ENCODE results near the gene ZNF329. TPM values are rescaled to one million over a fixed set of nuclear protein-coding genes. Genes with fewer than 3 reads are reported as not detected.
"Not testable (repeated sequence)": the region's sequence is repeated elsewhere in the genome, so short reads cannot be mapped to it uniquely, and the experiment has no call there.

The ZNF329 gene
- polyA plus RNA-seq (ENCODE audit: insufficient read length in 3 of 3), result 10 to 100 TPM; 25.6 to 26.3 (median 25.8) TPM

- peak; percentile 69 to 75 (median 70) for DNase-seq (ENCODE audit: low read depth in 3 of 3, low spot score in 2 of 3)
Measured at GRCh38 chr19:58150328-58150921, at the start of gene ZNF329. TSS of gene ZNF329 (minus strand) at chr19:58150789. CDS start at chr19:58129503, 21,286 bp downstream.

GRCh38 chr19:58196901-58197616 is 46.5 kb upstream of the ZNF329 start:
- no peak for DNase-seq (ENCODE audit: low read depth in 3 of 3, low spot score in 2 of 3)

GRCh38 chr19:58183817-58184215 is 33.2 kb upstream of the ZNF329 start:
- peak in 2 of 3 donors; percentile 42 to 53 for DNase-seq (ENCODE audit: low read depth in 3 of 3, low spot score in 2 of 3)

- peak; percentile 80 to 83 (median 82) for DNase-seq (ENCODE audit: low read depth in 3 of 3, low spot score in 2 of 3)
Measured at GRCh38 chr19:58182989-58183816, 32.6 kb upstream of the ZNF329 start, which contains the start of gene ZNF274. TSS of gene ZNF274 (plus strand) at chr19:58183061. CDS start at chr19:58183966, 905 bp downstream.

- peak in 1 of 3 donors; percentile 54 for DNase-seq (ENCODE audit: low read depth in 3 of 3, low spot score in 2 of 3)
Measured at GRCh38 chr19:58182577-58182988, 32.0 kb upstream of the ZNF329 start.

GRCh38 chr19:58181902-58182576 is 31.4 kb upstream of the ZNF329 start:
- no peak for DNase-seq (ENCODE audit: low read depth in 3 of 3, low spot score in 2 of 3)

- no peak for DNase-seq (ENCODE audit: low read depth in 3 of 3, low spot score in 2 of 3)
Measured at GRCh38 chr19:58170860-58171259, 20.3 kb upstream of the ZNF329 start.

- no peak for DNase-seq (ENCODE audit: low read depth in 3 of 3, low spot score in 2 of 3)
Measured at GRCh38 chr19:58166708-58167280, 16.2 kb upstream of the ZNF329 start.

GRCh38 chr19:58166268-58166667 is 15.7 kb upstream of the ZNF329 start:
- no peak for DNase-seq (ENCODE audit: low read depth in 3 of 3, low spot score in 2 of 3)

GRCh38 chr19:58157045-58157728 is 6.6 kb upstream of the ZNF329 start:
- no peak for DNase-seq (ENCODE audit: low read depth in 3 of 3, low spot score in 2 of 3)

GRCh38 chr19:58154679-58155648 is 4.4 kb upstream of the ZNF329 start:
- peak; percentile 89 to 94 (median 92) for DNase-seq (ENCODE audit: low read depth in 3 of 3, low spot score in 2 of 3)

- peak; percentile 20 to 47 (median 38) for DNase-seq (ENCODE audit: low read depth in 3 of 3, low spot score in 2 of 3)
Measured at GRCh38 chr19:58154287-58154678, 3.7 kb upstream of the ZNF329 start.

- DNase-seq (ENCODE audit: low read depth in 3 of 3, low spot score in 2 of 3), result no peak
Measured at GRCh38 chr19:58153386-58153785, 2.8 kb upstream of the ZNF329 start.

GRCh38 chr19:58147475-58147874 is 3.1 kb downstream of the ZNF329 start:
- not testable (repeated sequence) for DNase-seq (ENCODE audit: low read depth in 3 of 3, low spot score in 2 of 3)

- DNase-seq (ENCODE audit: low read depth in 3 of 3, low spot score in 2 of 3), result no peak
Measured at GRCh38 chr19:58145849-58146248, 4.7 kb downstream of the ZNF329 start.

GRCh38 chr19:58134244-58134643 is 16.3 kb downstream of the ZNF329 start:
- DNase-seq (ENCODE audit: low read depth in 3 of 3, low spot score in 2 of 3), result no peak

GRCh38 chr19:58129284-58129683 is 21.3 kb downstream of the ZNF329 start:
- no peak for DNase-seq (ENCODE audit: low read depth in 3 of 3, low spot score in 2 of 3)

GRCh38 chr19:58128041-58128685 is 22.4 kb downstream of the ZNF329 start:
- no peak for DNase-seq (ENCODE audit: low read depth in 3 of 3, low spot score in 2 of 3)

All from right renal cortex interstitium (tissue), 3 donors.